ENCODE data around the gene SEMA4B. TPM values are rescaled to one million over a fixed set of nuclear protein-coding genes. Genes with fewer than 3 reads are reported as not detected.
A peak's percentile ranks its signal among the peaks of the same experiment; 100 is the strongest.

Gene SEMA4B
- total and polyA plus RNA-seq, 2 donors (not counting 1 experiment from before 2014, with no cell fraction given) = 285 to 336 TPM

DNA sequence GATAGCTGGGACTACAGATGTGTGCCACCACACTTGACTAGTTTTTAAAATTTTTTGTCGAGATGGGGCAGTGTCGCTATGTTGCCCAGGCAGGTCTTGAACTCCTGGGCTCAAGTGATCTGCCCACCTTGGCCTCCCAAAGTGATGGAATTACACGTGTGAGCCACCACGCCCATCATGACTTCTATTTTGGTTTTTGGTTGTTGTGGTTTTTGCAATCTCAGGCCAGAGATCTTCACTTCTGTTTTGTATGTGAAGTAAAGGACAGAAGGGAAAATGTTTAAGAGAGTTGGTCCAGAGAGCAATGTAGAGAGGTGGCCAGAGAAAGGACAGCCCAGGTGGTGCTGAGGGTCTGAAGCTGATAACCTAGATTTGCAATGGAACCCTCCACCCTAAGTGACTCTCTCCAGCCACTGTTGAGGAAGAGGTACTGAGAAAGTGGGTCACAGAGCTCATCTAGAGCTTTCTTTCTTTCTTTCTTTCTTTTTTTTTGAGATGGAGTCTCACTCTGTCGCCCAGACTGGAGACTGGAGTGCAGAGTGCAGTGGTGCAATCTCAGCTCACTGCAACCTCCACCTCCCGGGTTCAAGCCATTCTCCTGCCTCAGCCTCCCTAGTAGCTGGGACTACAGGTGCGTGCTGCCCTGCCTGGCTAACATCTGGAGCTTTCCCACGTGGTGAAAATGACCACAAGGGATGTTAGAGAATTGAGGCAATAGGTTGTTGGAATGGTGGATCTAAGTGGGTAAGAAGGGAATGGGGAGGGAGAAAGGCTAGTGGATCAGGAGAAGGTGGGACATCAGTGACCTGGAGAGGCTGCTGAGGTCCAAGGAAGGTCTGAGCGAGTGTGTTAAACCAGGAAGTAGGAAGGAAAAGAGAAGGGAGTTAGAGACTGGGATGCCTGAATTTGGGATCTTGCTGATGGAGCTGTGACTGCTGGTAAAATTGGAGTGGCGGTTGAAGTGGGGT is 22.4 kb upstream of the SEMA4B start:
- H2AFZ ChIP-seq (ENCODE audit: insufficient read depth, low read depth, low read length, poor library complexity, severe bottlenecking) = peak overlapping the region; percentile 53
- Mint-ChIP-seq H3K4me3 (peak overlapping the region; percentile 63), H3K4me1 (peaks cover 50% of the 10 kb centered on the region), H3K27ac (peak overlapping the region; percentile 89), H3K9me3 (ENCODE audit: insufficient read depth) (no peaks in the 10 kb centered on the region), H3K27me3 (no peaks in the 10 kb centered on the region)
- H3K36me3 ChIP-seq (replicated peaks in 1 of 2; ENCODE audit: control extremely low read depth in 1 of 2, control insufficient read depth in 1 of 2, extremely low read depth in 1 of 2, insufficient read depth in 2 of 2, low read length in 1 of 2) = no peaks in the 10 kb centered on the region
- peak overlapping the region; percentile 45 for H3K9ac ChIP-seq (ENCODE audit: low read length)
- POLR2A ChIA-PET = interaction anchor here (0.7 to 2.2 kb wide), 6 partner anchors 12 to 55 kb away, joined by 3 to 9 read pairs (median 4); partner anchors contain the start of genes CIB1 and SEMA4B
- no peaks in the 10 kb centered on the region for H3K79me2 ChIP-seq (ENCODE audit: control insufficient read depth, insufficient read depth, low read length)
- H3K27ac ChIP-seq (ENCODE audit: low read length in 2 of 2) = peak overlapping the region; percentile 67 to 71
- H3K27me3 ChIP-seq (replicated peaks in 1 of 4; ENCODE audit: control extremely low read depth in 1 of 4, control insufficient read depth in 3 of 4, insufficient read depth in 4 of 4, low read length in 3 of 4) = no peaks in the 10 kb centered on the region
- H3K4me3 ChIP-seq (ENCODE audit: control extremely low read depth in 1 of 5, extremely low read depth in 1 of 5, insufficient read depth in 1 of 5, low read depth in 2 of 5, low read length in 4 of 5) = peak overlapping the region in 3 of 5 experiments; percentile 22 to 41 (median 28)
- WGBS (ENCODE audit: insufficient coverage) = 37% methylated on average over 10 of the region's 10 CpGs
- ATAC-seq (ENCODE audit: low read depth) (peak; percentile 57), DNase-seq (peak; percentile 42)
- TF ChIP-seq EZH2 (IDR thresholded peaks at IDR 0.05; ENCODE audit: borderline replicate concordance, insufficient read depth, low read depth, low read length, poor library complexity, severe bottlenecking) = no peak
- TF ChIP-seq, protein P1, sequence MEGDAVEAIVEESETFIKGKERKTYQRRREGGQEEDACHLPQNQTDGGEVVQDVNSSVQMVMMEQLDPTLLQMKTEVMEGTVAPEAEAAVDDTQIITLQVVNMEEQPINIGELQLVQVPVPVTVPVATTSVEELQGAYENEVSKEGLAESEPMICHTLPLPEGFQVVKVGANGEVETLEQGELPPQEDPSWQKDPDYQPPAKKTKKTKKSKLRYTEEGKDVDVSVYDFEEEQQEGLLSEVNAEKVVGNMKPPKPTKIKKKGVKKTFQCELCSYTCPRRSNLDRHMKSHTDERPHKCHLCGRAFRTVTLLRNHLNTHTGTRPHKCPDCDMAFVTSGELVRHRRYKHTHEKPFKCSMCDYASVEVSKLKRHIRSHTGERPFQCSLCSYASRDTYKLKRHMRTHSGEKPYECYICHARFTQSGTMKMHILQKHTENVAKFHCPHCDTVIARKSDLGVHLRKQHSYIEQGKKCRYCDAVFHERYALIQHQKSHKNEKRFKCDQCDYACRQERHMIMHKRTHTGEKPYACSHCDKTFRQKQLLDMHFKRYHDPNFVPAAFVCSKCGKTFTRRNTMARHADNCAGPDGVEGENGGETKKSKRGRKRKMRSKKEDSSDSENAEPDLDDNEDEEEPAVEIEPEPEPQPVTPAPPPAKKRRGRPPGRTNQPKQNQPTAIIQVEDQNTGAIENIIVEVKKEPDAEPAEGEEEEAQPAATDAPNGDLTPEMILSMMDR (IDR thresholded peaks at IDR 0.05) = no peak
- H3K4me2 ChIP-seq (replicated peaks; ENCODE audit: low read depth, low read length, poor library complexity, severe bottlenecking) = peak overlapping the region; percentile 72
- intact Hi-C loops (cut with micrococcal nuclease) = no loop called here
- H3K9me3 ChIP-seq (ENCODE audit: control extremely low read depth in 1 of 3, control insufficient read depth in 2 of 3, insufficient read depth in 1 of 3, low read length in 2 of 3) = peaks cover 0 to 3% (median 0%) of the 10 kb centered on the region in 3 donors
- H4K20me1 ChIP-seq (ENCODE audit: control insufficient read depth, insufficient read depth, low read length, poor library complexity, severe bottlenecking) = no peaks in the 10 kb centered on the region
- CTCF ChIA-PET = interaction anchor here (0.9 to 5.7 kb wide), 10 partner anchors 12 to 107 kb away, joined by 3 to 38 read pairs (median 8); partner anchors contain the start of genes CIB1, GDPGP1 and SEMA4B
- H3K4me1 ChIP-seq (ENCODE audit: control insufficient read depth in 2 of 2, insufficient read depth in 2 of 2, low read length in 2 of 2) = peaks cover 29 to 37% of the 10 kb centered on the region in 2 donors
